ENCODE results near the gene WDR88.

The WDR88 gene

DNA sequence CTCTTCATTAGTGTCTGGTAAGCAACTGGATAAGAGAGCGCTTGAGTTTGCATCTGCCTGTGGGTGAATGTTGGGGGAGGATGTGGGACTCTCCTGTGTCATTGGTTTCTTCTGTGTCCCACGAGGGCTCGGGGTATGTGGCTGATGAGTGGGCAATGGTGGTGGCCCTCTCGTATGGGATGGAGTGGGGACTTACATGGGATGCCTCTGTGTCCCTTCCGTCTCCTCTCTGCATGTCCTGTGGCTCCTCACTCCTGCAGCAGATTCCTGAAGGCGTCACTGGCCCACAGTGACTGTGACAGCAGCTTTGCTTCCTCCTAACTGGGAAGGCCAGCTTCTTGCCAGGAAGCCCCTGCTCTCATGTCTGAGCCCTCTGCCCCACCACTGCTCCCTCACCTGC, 59.6 kb downstream of the WDR88 start:
- no peak for DNase-seq (ENCODE audit: extremely low spot score)
- CTCF ChIA-PET, result interaction anchor here (1.0 kb wide), 2 partner anchors 15 to 51 kb away, joined by 3 read pairs; no protein-coding TSS in a partner anchor
- POLR2A ChIA-PET, result no interaction called here
- TF ChIP-seq FOXK2 (IDR thresholded peaks at IDR 0.05) (no peak), FOXM1 (IDR thresholded peaks at IDR 0.05; ENCODE audit: borderline replicate concordance) (no peak), ARNT (IDR thresholded peaks at IDR 0.05) (no peak)

DNA sequence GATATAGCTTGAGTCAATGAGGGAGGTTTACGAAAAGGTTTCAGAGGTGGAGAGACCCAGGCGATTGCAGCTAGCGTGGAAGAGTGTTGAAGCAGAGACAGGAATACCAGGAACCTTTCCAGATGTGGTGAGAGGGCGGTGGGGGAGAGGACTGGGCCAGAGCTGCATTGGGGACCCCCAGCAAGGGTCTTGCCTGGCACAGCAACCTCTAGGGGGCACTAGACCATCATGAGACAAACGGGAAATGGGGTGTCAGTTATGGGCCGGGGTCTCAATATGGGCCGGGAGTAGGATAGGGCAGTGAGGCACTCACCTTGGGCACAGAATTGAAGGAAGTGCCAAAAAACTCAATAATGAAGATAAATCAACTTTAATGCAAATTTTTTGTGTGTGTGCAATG, 60.1 kb downstream of the WDR88 start:
- TF ChIP-seq SP1 (IDR thresholded peaks at IDR 0.05) (no peak), FOXM1 (IDR thresholded peaks at IDR 0.05; ENCODE audit: borderline replicate concordance) (no peak), ELF4 (IDR thresholded peaks at IDR 0.05) (no peak), FOXK2 (IDR thresholded peaks at IDR 0.05) (no peak), CTBP1 (IDR thresholded peaks at IDR 0.05; ENCODE audit: borderline replicate concordance) (no peak), FOXA1 (IDR thresholded peaks at IDR 0.05) (no peak), TARDBP (IDR thresholded peaks at IDR 0.05) (no peak), LEF1 (IDR thresholded peaks at IDR 0.05; ENCODE audit: borderline replicate concordance) (no peak), HDGF (IDR thresholded peaks at IDR 0.05; ENCODE audit: borderline replicate concordance) (no peak), NFRKB (IDR thresholded peaks at IDR 0.05) (no peak), ZNF384 (IDR thresholded peaks at IDR 0.05) (no peak), BHLHE40 (IDR thresholded peaks at IDR 0.05; ENCODE audit: borderline replicate concordance) (no peak), L3MBTL2 (conservative IDR thresholded peaks at IDR 0.05) (no peak), ARNT (IDR thresholded peaks at IDR 0.05) (no peak), SUZ12 (IDR thresholded peaks at IDR 0.05) (no peak)
- TF ChIP-seq, protein P1, sequence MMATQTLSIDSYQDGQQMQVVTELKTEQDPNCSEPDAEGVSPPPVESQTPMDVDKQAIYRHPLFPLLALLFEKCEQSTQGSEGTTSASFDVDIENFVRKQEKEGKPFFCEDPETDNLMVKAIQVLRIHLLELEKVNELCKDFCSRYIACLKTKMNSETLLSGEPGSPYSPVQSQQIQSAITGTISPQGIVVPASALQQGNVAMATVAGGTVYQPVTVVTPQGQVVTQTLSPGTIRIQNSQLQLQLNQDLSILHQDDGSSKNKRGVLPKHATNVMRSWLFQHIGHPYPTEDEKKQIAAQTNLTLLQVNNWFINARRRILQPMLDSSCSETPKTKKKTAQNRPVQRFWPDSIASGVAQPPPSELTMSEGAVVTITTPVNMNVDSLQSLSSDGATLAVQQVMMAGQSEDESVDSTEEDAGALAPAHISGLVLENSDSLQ (IDR thresholded peaks at IDR 0.05), result no peak
- ChIA-PET CTCF (interaction anchor here (1.0 kb wide), 2 partner anchors 16 to 51 kb away, joined by 3 read pairs; no protein-coding TSS in a partner anchor), POLR2A (no interaction called here)
- DNase-seq (ENCODE audit: extremely low spot score), result no peak

DNA sequence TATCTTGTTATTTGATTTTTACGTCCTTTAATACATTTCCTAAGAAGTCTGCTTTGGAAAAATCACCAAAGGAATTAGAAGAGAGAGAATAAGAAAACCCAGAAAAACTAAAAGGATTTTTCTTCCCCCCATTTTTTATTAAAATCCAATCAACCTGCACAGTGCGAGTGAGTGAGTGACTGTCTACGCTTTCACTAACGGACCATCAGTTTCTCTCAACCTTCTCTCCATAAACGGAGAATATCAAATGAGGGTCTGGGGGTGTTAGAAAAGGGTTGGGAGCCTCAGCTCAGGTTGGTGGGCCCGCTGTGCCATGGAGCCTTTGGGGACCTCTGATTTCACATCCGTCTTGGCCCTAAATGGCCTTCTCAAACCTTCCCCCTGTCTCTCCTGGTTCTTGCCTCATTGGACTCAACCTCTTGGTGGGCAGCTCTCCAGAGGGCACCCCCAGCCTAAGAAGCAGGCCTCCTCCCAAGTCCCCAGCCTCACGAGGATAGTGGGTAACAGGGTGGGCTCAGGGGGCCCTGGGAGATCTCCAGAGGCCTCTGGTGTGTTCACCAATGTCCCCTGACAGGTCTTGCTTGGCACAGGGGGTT, 61.5 kb downstream of the WDR88 start:
- TF ChIP-seq ZNF384 (IDR thresholded peaks at IDR 0.05) (no peak), LEF1 (IDR thresholded peaks at IDR 0.05; ENCODE audit: borderline replicate concordance) (no peak), FOXM1 (IDR thresholded peaks at IDR 0.05; ENCODE audit: borderline replicate concordance) (no peak), BHLHE40 (IDR thresholded peaks at IDR 0.05; ENCODE audit: borderline replicate concordance) (no peak), TARDBP (IDR thresholded peaks at IDR 0.05) (no peak), SUZ12 (IDR thresholded peaks at IDR 0.05) (no peak), FOXK2 (IDR thresholded peaks at IDR 0.05) (no peak), L3MBTL2 (conservative IDR thresholded peaks at IDR 0.05) (no peak), NFRKB (IDR thresholded peaks at IDR 0.05) (no peak)
- TF ChIP-seq, protein P1 (IDR thresholded peaks at IDR 0.05), result no peak
- POLR2A ChIA-PET, result interaction anchor here (0.8 to 1.0 kb wide), 2 partner anchors 17 kb away, joined by 3 read pairs; no protein-coding TSS in a partner anchor
- CTCF ChIA-PET, result interaction anchor here (0.7 to 1.5 kb wide), 2 partner anchors 9 to 217 kb away, joined by 4 read pairs; no protein-coding TSS in a partner anchor
- DNase-seq (ENCODE audit: extremely low spot score), result no peak

DNA sequence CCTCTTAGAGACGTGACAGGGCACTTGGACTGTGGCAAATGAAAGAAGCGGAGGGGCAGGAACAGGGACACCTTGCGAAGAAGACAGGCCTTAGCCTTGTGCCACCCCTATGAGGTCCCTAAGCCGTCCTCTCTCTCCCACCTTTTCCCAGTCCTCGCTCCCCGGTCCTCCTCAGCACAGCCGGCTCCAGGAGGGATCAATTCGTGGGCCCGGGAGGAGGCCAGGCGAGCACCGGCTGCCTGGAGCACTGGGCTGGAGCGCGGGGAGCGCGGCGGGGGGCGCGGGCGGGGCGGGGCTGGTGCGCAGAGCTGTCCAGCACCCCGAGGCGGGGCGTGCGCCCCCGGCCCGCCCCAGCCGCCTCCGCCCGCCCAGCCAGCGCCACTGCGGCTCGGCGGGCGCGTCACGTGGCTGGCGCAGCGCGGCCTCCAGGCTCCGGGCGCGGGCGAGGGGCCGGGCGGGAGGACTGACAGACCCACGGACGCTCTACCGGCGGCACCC, 62.0 kb downstream of the WDR88 start, which contains the start of gene LRP3:
Gene LRP3, plus strand, starts transcription at position 466 of the 498 bp plus-strand sequence. CDS start 456 bp downstream, outside the sequence.
- no peak for TF ChIP-seq FOXK2 (IDR thresholded peaks at IDR 0.05)
- TF ChIP-seq FOXA1 (IDR thresholded peaks at IDR 0.05), result no peak
- no peak for TF ChIP-seq BHLHE40 (IDR thresholded peaks at IDR 0.05; ENCODE audit: borderline replicate concordance)
- TF ChIP-seq CTBP1 (IDR thresholded peaks at IDR 0.05; ENCODE audit: borderline replicate concordance), result no peak
- no peak for TF ChIP-seq L3MBTL2 (conservative IDR thresholded peaks at IDR 0.05)
- TF ChIP-seq ARNT (IDR thresholded peaks at IDR 0.05), result no peak
- no peak for TF ChIP-seq TARDBP (IDR thresholded peaks at IDR 0.05)
- no peak for TF ChIP-seq ZNF384 (IDR thresholded peaks at IDR 0.05)
- no peak for TF ChIP-seq LEF1 (IDR thresholded peaks at IDR 0.05; ENCODE audit: borderline replicate concordance)
- TF ChIP-seq, protein P1 (IDR thresholded peaks at IDR 0.05), result no peak
- no peak for TF ChIP-seq NFRKB (IDR thresholded peaks at IDR 0.05)
- TF ChIP-seq SP1 (IDR thresholded peaks at IDR 0.05), result no peak
- TF ChIP-seq ELF4 (IDR thresholded peaks at IDR 0.05), result no peak
- no peak for TF ChIP-seq SUZ12 (IDR thresholded peaks at IDR 0.05)
- no peak for TF ChIP-seq FOXM1 (IDR thresholded peaks at IDR 0.05; ENCODE audit: borderline replicate concordance)
- no peak for TF ChIP-seq HDGF (IDR thresholded peaks at IDR 0.05; ENCODE audit: borderline replicate concordance)
- peak; percentile 64 for DNase-seq (ENCODE audit: extremely low spot score)
- ChIA-PET POLR2A (interaction anchor here (1.0 kb wide), 1 partner anchor 18 kb away, joined by 3 read pairs; no protein-coding TSS in a partner anchor), CTCF (interaction anchor here (1.5 to 2.2 kb wide), 2 partner anchors 10 kb away, joined by 4 to 8 read pairs; no protein-coding TSS in a partner anchor)

DNA sequence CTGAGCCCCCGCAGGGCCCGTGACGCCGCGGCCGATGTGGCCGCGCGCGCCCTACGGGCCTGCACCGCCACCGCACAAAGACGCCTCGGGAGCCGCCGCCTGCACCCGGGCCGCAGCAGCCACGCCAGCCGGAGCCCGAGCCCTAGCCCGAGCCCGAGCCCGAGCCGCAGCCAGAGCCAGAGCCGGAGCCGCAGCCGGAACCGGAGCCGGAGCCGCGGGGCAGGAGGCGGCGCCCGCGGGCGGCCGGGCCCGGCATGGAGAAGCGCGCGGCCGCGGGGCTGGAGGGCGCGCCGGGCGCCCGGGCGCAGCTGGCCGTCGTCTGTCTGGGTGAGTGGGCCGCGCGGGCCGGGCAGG, 62.6 kb downstream of the WDR88 start:
- CTCF ChIA-PET, result interaction anchor here (2.2 kb wide), 1 partner anchor 10 kb away, joined by 8 read pairs; no protein-coding TSS in a partner anchor
- TF ChIP-seq ZNF384 (IDR thresholded peaks at IDR 0.05) (no peak), LEF1 (IDR thresholded peaks at IDR 0.05; ENCODE audit: borderline replicate concordance) (no peak), SUZ12 (IDR thresholded peaks at IDR 0.05) (no peak), SP1 (IDR thresholded peaks at IDR 0.05) (no peak), NFRKB (IDR thresholded peaks at IDR 0.05) (no peak), HDGF (IDR thresholded peaks at IDR 0.05; ENCODE audit: borderline replicate concordance) (no peak), ELF4 (IDR thresholded peaks at IDR 0.05) (no peak), L3MBTL2 (conservative IDR thresholded peaks at IDR 0.05) (no peak), FOXA1 (IDR thresholded peaks at IDR 0.05) (no peak), TARDBP (IDR thresholded peaks at IDR 0.05) (no peak), CTBP1 (IDR thresholded peaks at IDR 0.05; ENCODE audit: borderline replicate concordance) (no peak), BHLHE40 (IDR thresholded peaks at IDR 0.05; ENCODE audit: borderline replicate concordance) (no peak), FOXM1 (IDR thresholded peaks at IDR 0.05; ENCODE audit: borderline replicate concordance) (no peak), FOXK2 (IDR thresholded peaks at IDR 0.05) (no peak), ARNT (IDR thresholded peaks at IDR 0.05) (no peak)
- TF ChIP-seq, protein P1 (IDR thresholded peaks at IDR 0.05), result no peak
- DNase-seq (ENCODE audit: extremely low spot score), result no peak
- POLR2A ChIA-PET, result interaction anchor here (1.0 to 1.3 kb wide), 2 partner anchors 14 to 18 kb away, joined by 3 to 4 read pairs; no protein-coding TSS in a partner anchor

Data from HEK293T (cell line).